ENCODE results near the gene SNRK. TPM values are rescaled to one million over a fixed set of nuclear protein-coding genes. Genes with fewer than 3 reads are reported as not detected.

Gene SNRK
- total RNA-seq, 1 experiment from 2014 or later, result 11.8 TPM

GRCh38 chr3:43304126-43304525, 17.8 kb downstream of the SNRK start:
- no peak overlapping the region for H3K4me3 Mint-ChIP-seq
- POLR2A ChIA-PET, result no interaction called here

GRCh38 chr3:43307226-43307625, 20.9 kb downstream of the SNRK start:
- H3K4me3 Mint-ChIP-seq, result no peak overlapping the region
- H3K9me3 Mint-ChIP-seq, result peaks cover 9% of the 10 kb centered on the region; the same call in 1 of the 2 replicates
- DNase-seq (ENCODE audit: low spot score) (no peak), ATAC-seq (no peak)
- POLR2A ChIA-PET, result no interaction called here
- no peaks in the 10 kb centered on the region for H3K27me3 Mint-ChIP-seq (ENCODE audit: low read depth)
- CTCF ChIA-PET, result no interaction called here
- peaks cover 25% of the 10 kb centered on the region for H3K36me3 Mint-ChIP-seq
- no peak overlapping the region for H3K27ac Mint-ChIP-seq
- TF ChIP-seq CTCF (IDR thresholded peaks at IDR 0.05), result no peak
- TF ChIP-seq ZNF281 (CRISPR knock-in tag; IDR thresholded peaks at IDR 0.05), result no peak
- TF ChIP-seq GRHL2 (CRISPR knock-in tag; IDR thresholded peaks at IDR 0.05; ENCODE audit: insufficient replicate concordance, severe bottlenecking), result no peak
- TF ChIP-seq ZNF532 (CRISPR knock-in tag; IDR thresholded peaks at IDR 0.05; ENCODE audit: borderline replicate concordance), result no peak
- no peak for TF ChIP-seq ZSCAN18 (CRISPR knock-in tag; IDR thresholded peaks at IDR 0.05)
- TF ChIP-seq TEAD4 (CRISPR knock-in tag; IDR thresholded peaks at IDR 0.05), result no peak
- no peak for TF ChIP-seq CDX4 (CRISPR knock-in tag; IDR thresholded peaks at IDR 0.05; ENCODE audit: borderline replicate concordance)
- TF ChIP-seq TP53 (CRISPR knock-in tag; IDR thresholded peaks at IDR 0.05), result no peak
- no peaks in the 10 kb centered on the region for H3K4me1 Mint-ChIP-seq

More at GRCh38 chr3:43304126-43304525, 17.8 kb downstream of the SNRK start:
- Mint-ChIP-seq H3K27ac (no peak overlapping the region), H3K9me3 (peaks cover 9% of the 10 kb centered on the region; the same call in 1 of the 2 replicates), H3K27me3 (ENCODE audit: low read depth) (no peaks in the 10 kb centered on the region), H3K36me3 (peaks cover 25% of the 10 kb centered on the region), H3K4me1 (no peaks in the 10 kb centered on the region)
- CTCF ChIA-PET, result no interaction called here
- ATAC-seq, result no peak
- TF ChIP-seq USF2 (CRISPR knock-in tag; IDR thresholded peaks at IDR 0.05) (no peak), KAT7 (CRISPR knock-in tag; IDR thresholded peaks at IDR 0.05; ENCODE audit: borderline replicate concordance) (no peak), IRF1 (CRISPR knock-in tag; IDR thresholded peaks at IDR 0.05) (no peak), FOXK1 (CRISPR knock-in tag; IDR thresholded peaks at IDR 0.05) (no peak), ZBTB21 (CRISPR knock-in tag; IDR thresholded peaks at IDR 0.05; ENCODE audit: borderline replicate concordance) (no peak), GRHL2 (CRISPR knock-in tag; IDR thresholded peaks at IDR 0.05; ENCODE audit: insufficient replicate concordance, severe bottlenecking) (no peak)
- no peak for DNase-seq (ENCODE audit: low spot score)

All from WTC11 (cell line).